Trophoblast cell (in vitro differentiated cells and primary cell): Measurements from ENCODE around the gene ANKRD42.
A peak's percentile ranks its signal among the peaks of the same experiment; 100 is the strongest.

Experiments
- DNase-seq, 2 donors: peaks; one replicate each; pipeline ENCODE4 v3.0.0-alpha.2; 2016
- H2AFZ ChIP-seq: 2 replicates; pipeline ENCODE4 v1.6.1; 2013; ENCODE audit warnings: low read length, moderate library complexity, mild to moderate bottlenecking; ENCODE audit not compliant: insufficient read depth, poor library complexity
- H2AK5ac ChIP-seq: 2 replicates; pipeline ENCODE4 v1.6.1; 2013; ENCODE audit warnings: mild to moderate bottlenecking, low read length
- H2BK120ac ChIP-seq: 2 replicates; pipeline ENCODE4 v1.6.1; 2013; ENCODE audit warnings: low read length, mild to moderate bottlenecking, moderate library complexity; ENCODE audit not compliant: insufficient read depth, poor library complexity
- H2BK12ac ChIP-seq: 2 replicates; pipeline ENCODE4 v1.6.1; 2013; ENCODE audit warnings: mild to moderate bottlenecking, low read length, moderate library complexity
- H2BK5ac ChIP-seq: 2 replicates; pipeline ENCODE4 v1.6.1; 2013; ENCODE audit warnings: low read length, low read depth, moderate library complexity, mild to moderate bottlenecking; ENCODE audit not compliant: poor library complexity
- H3K14ac ChIP-seq: 2 replicates; pipeline ENCODE4 v1.6.1; 2013; ENCODE audit warnings: mild to moderate bottlenecking, low read length
- H3K18ac ChIP-seq: 2 replicates; pipeline ENCODE4 v1.6.1; 2013; ENCODE audit warnings: mild to moderate bottlenecking, low read length
- H3K23ac ChIP-seq: 2 replicates; pipeline ENCODE4 v1.6.1; 2013; ENCODE audit warnings: low read length
- H3K27ac ChIP-seq: 2 replicates; pipeline ENCODE4 v1.5.1; 2013; ENCODE audit warnings: low read depth, mild to moderate bottlenecking, inconsistent platforms, low read length, moderate library complexity
- H3K27me3 ChIP-seq: 2 replicates; pipeline ENCODE4 v1.6.1; 2013; ENCODE audit warnings: inconsistent platforms, mild to moderate bottlenecking, low read length, moderate library complexity; ENCODE audit not compliant: insufficient read depth
- H3K36me3 ChIP-seq, 2 experiments: 1 replicate in 1 of 2; 2 replicates in 1 of 2; pipeline ENCODE4 v1.6.1; 2013; ENCODE audit warnings: low read length in 2 of 2, mild to moderate bottlenecking in 2 of 2, moderate library complexity in 1 of 2; ENCODE audit not compliant: insufficient read depth in 2 of 2, control insufficient read depth in 1 of 2
- H3K4ac ChIP-seq: 2 replicates; pipeline ENCODE4 v1.6.1; 2013; ENCODE audit warnings: low read depth, mild to moderate bottlenecking, low read length, moderate library complexity
- H3K4me1 ChIP-seq, 2 experiments: 1 replicate in 1 of 2; 2 replicates in 1 of 2; pipeline ENCODE4 v1.6.1; 2013; ENCODE audit warnings: low read length in 2 of 2, mild to moderate bottlenecking in 2 of 2, moderate library complexity in 1 of 2; ENCODE audit not compliant: insufficient read depth in 2 of 2, control insufficient read depth in 1 of 2
- H3K4me2 ChIP-seq: 2 replicates; pipeline ENCODE4 v1.6.1; 2013; ENCODE audit warnings: inconsistent platforms, mild to moderate bottlenecking, low read length, moderate library complexity
- H3K4me3 ChIP-seq: 2 replicates; pipeline ENCODE4 v1.5.1; 2013; ENCODE audit warnings: mild to moderate bottlenecking, low read depth, low read length, inconsistent platforms
- H3K79me1 ChIP-seq: one replicate; pipeline ENCODE4 v1.6.1; 2013; ENCODE audit warnings: low read length
- H3K79me2 ChIP-seq: 2 replicates; pipeline ENCODE4 v1.6.1; 2013; ENCODE audit warnings: low read length, mild to moderate bottlenecking; ENCODE audit not compliant: control insufficient read depth, insufficient read depth, poor library complexity
- H3K9ac ChIP-seq: 2 replicates; pipeline ENCODE4 v1.6.1; 2013; ENCODE audit warnings: mild to moderate bottlenecking, low read length
- H3K9me3 ChIP-seq: 2 replicates; pipeline ENCODE4 v1.6.1; 2013; ENCODE audit warnings: low read depth, mild to moderate bottlenecking, control low read depth, inconsistent platforms, low read length; ENCODE audit not compliant: insufficient read depth
- H4K12ac ChIP-seq: 2 replicates; pipeline ENCODE4 v1.6.1; 2013; ENCODE audit warnings: low read depth, mild to moderate bottlenecking, low read length, moderate library complexity
- H4K8ac ChIP-seq: 2 replicates; pipeline ENCODE4 v1.6.1; 2013; ENCODE audit warnings: low read depth, mild to moderate bottlenecking, low read length, moderate library complexity
- H4K91ac ChIP-seq: one replicate; pipeline ENCODE4 v1.6.1; 2013; ENCODE audit warnings: low read depth, mild to moderate bottlenecking, low read length, moderate library complexity
- WGBS: extraction: QIAGEN DNeasy Blood & Tissue Kit; methylation state at CpG from one replicate; pipeline ENCODE4 v1.1.7; 2013; ENCODE audit warnings: missing lambda C conversion rate; ENCODE audit not compliant: insufficient read length, insufficient coverage; ENCODE audit errors: extremely low coverage; 5-methylcytosine and 5-hydroxymethylcytosine counted together

Gene ANKRD42

DNA sequence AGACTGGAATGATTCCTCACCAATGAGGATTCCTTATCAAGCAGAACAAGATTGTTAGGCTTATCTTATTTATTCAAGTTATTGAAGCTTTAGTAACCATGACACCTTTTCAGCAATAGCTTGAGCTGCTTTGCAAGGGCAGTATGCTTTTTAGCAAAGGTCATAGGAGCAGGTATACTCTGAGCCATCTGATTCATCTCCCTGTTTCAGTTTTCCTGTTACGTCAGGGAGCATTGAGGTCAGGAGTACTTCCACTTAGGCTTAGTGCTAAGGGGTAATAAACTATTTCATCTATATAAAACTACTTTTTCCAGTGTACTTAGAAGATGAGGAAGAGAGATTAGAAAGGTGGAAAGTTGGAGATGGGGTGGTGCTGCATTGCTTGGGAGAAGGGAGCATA lies 17.7 kb upstream of the ANKRD42 start:
- no CpG with 5 or more reads among the region's 1 CpG for WGBS
- Histone ChIP-seq H3K36me3 (peaks cover 28% of the 10 kb centered on the region in 2 experiments), H3K14ac (no peak overlapping the region), H3K27me3 (no peaks in the 10 kb centered on the region), H3K23ac (no peak overlapping the region), H3K18ac (no peak overlapping the region), H2BK12ac (no peak overlapping the region), H3K79me2 (no peaks in the 10 kb centered on the region), H3K4me2 (no peak overlapping the region), H2AK5ac (no peak overlapping the region), H2BK120ac (no peak overlapping the region), H4K12ac (no peak overlapping the region), H3K4me1 (no peaks in the 10 kb centered on the region), H2AFZ (no peak overlapping the region), H2BK5ac (no peak overlapping the region), H3K4ac (no peak overlapping the region), H3K9me3 (no peaks in the 10 kb centered on the region), H4K91ac (no peak overlapping the region), H3K27ac (no peak overlapping the region), H3K4me3 (no peak overlapping the region), H4K8ac (no peak overlapping the region), H3K9ac (no peak overlapping the region), H3K79me1 (no peaks in the 10 kb centered on the region)
- DNase-seq: peak in 1 of 2 donors; percentile 13

DNA sequence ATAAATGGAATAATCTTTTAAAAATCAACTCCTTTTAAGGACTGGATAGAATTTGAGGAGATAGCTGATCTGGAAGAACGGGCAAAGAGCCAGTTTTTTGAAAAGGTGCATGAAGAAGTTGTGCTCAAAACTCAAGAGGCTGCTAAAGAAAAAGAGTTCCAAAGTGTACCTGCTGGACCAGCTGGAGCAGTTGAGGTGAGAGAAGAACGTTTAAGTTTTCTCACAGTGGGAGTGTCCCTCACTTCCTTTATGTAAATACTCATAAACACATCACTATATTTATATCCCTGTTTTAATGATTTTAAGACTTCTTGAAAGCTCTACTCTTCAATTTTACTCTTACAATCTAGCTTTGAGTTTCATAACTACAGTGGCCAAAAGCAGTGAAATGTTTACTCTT lies 11.7 kb upstream of the ANKRD42 start:
- no peaks in the 10 kb centered on the region for H3K79me2 ChIP-seq
- H3K4me3 ChIP-seq: no peak overlapping the region
- no peak overlapping the region for H3K27ac ChIP-seq
- H2BK120ac ChIP-seq: no peak overlapping the region
- H3K27me3 ChIP-seq: no peaks in the 10 kb centered on the region
- H2BK12ac ChIP-seq: no peak overlapping the region
- WGBS: no CpG with 5 or more reads among the region's 2 CpGs
- H3K23ac ChIP-seq: no peak overlapping the region
- H3K36me3 ChIP-seq: peaks cover 22 to 23% of the 10 kb centered on the region in 2 experiments
- no peaks in the 10 kb centered on the region for H3K9me3 ChIP-seq
- H3K4ac ChIP-seq: no peak overlapping the region
- no peaks in the 10 kb centered on the region for H3K79me1 ChIP-seq
- H3K4me2 ChIP-seq: no peak overlapping the region
- no peaks in the 10 kb centered on the region for H3K4me1 ChIP-seq
- H3K18ac ChIP-seq: no peak overlapping the region
- no peak for DNase-seq
- no peak overlapping the region for H2BK5ac ChIP-seq
- H2AK5ac ChIP-seq: no peak overlapping the region
- H2AFZ ChIP-seq: no peak overlapping the region
- H3K9ac ChIP-seq: no peak overlapping the region
- H4K8ac ChIP-seq: no peak overlapping the region
- H3K14ac ChIP-seq: no peak overlapping the region
- H4K91ac ChIP-seq: no peak overlapping the region
- no peak overlapping the region for H4K12ac ChIP-seq

DNA sequence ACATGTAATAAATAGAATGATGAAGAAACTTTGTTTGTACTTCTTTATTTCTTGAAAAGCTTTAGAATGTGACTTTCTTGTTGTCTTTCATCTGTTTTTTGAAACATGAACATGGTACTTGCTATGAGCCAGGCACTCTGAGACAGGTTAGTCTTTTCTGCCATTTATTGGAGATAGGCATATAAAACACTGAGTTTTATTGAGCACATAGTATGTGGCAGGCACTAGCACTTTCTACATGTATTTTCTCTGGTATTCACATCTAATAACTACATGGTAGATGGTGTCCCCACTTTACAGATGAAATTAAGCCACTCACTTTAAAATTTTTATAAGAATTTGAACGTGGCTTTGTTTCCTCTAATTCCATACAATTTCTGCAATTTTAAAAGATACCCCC lies 7.7 kb upstream of the ANKRD42 start:
- H3K27ac ChIP-seq: no peak overlapping the region
- no peaks in the 10 kb centered on the region for H3K79me1 ChIP-seq
- no peaks in the 10 kb centered on the region for H3K27me3 ChIP-seq
- no peak overlapping the region for H3K9ac ChIP-seq
- H3K18ac ChIP-seq: no peak overlapping the region
- no peak overlapping the region for H3K4me2 ChIP-seq
- H4K91ac ChIP-seq: no peak overlapping the region
- no peaks in the 10 kb centered on the region for H3K79me2 ChIP-seq
- no peak overlapping the region for H2BK5ac ChIP-seq
- H2AFZ ChIP-seq: no peak overlapping the region
- no peak overlapping the region for H2BK12ac ChIP-seq
- no peak for DNase-seq
- no peak overlapping the region for H3K4me3 ChIP-seq
- no CpG with 5 or more reads among the region's 1 CpG for WGBS
- H4K12ac ChIP-seq: no peak overlapping the region
- no peaks in the 10 kb centered on the region for H3K4me1 ChIP-seq
- no peak overlapping the region for H3K4ac ChIP-seq
- H3K9me3 ChIP-seq: no peaks in the 10 kb centered on the region
- no peak overlapping the region for H3K14ac ChIP-seq
- peaks cover 18 to 22% of the 10 kb centered on the region in 2 experiments for H3K36me3 ChIP-seq
- H4K8ac ChIP-seq: no peak overlapping the region
- H2BK120ac ChIP-seq: no peak overlapping the region
- H2AK5ac ChIP-seq: no peak overlapping the region
- no peak overlapping the region for H3K23ac ChIP-seq

DNA sequence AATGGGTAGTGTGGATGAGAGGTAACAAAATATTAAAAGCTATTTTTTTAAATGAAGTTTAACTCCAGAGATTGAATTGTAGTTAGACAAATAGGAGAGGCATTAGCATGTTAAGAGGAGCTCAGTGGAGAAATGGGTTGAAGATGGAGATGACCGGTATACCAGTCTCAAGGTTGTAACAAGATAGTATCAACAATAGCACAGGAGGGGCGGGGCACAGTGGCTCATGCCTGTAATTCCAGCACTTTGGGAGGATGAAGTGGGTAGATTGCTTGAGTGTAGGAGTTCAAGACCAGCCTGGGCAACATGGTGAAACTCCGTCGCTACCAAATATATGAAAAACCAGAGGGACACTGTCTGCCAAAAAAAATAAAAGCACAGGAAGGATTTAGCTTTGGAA lies 6.0 kb upstream of the ANKRD42 start:
- H3K36me3 ChIP-seq: peaks cover 22 to 23% of the 10 kb centered on the region in 2 experiments

More for the DNA sequence above, 6.0 kb upstream of the ANKRD42 start:
- Histone ChIP-seq H3K14ac (no peak overlapping the region), H2BK120ac (no peak overlapping the region), H4K8ac (no peak overlapping the region), H2AK5ac (no peak overlapping the region), H3K18ac (no peak overlapping the region), H3K9ac (no peak overlapping the region), H3K4me1 (no peaks in the 10 kb centered on the region), H4K12ac (no peak overlapping the region), H4K91ac (no peak overlapping the region), H3K9me3 (no peaks in the 10 kb centered on the region), H3K79me1 (no peaks in the 10 kb centered on the region), H3K27me3 (no peaks in the 10 kb centered on the region), H3K4me2 (no peak overlapping the region), H2BK12ac (no peak overlapping the region), H3K79me2 (no peaks in the 10 kb centered on the region), H3K23ac (no peak overlapping the region), H3K4ac (no peak overlapping the region), H3K27ac (no peak overlapping the region), H2AFZ (no peak overlapping the region), H3K4me3 (no peak overlapping the region), H2BK5ac (no peak overlapping the region)
- no CpG with 5 or more reads among the region's 4 CpGs for WGBS
- peak in 1 of 2 donors; percentile 14 for DNase-seq
